ENCODE data around the gene PSAT1. TPM values are rescaled to one million over a fixed set of nuclear protein-coding genes. Genes with fewer than 3 reads are reported as not detected.

The PSAT1 gene
- total and polyA plus RNA-seq, 4 donors = 4.0 to 48.4 (median 11.1) TPM

GRCh38 chr9:78304357-78304756 is 7.4 kb downstream of the PSAT1 start:
- no peak for DNase-seq
- Histone ChIP-seq H3K9ac (ENCODE audit: insufficient read depth in 1 of 2, low read length in 2 of 2) (no peak overlapping the region), H3K27ac (ENCODE audit: low read depth in 1 of 2, low read length in 1 of 2) (no peak overlapping the region), H3K36me3 (ENCODE audit: control insufficient read depth in 4 of 4, insufficient read depth in 4 of 4, low read length in 4 of 4) (no peaks in the 10 kb centered on the region), H3K9me3 (ENCODE audit: control insufficient read depth in 4 of 4, insufficient read depth in 3 of 4, low read length in 3 of 4) (no peaks in the 10 kb centered on the region), H3K27me3 (ENCODE audit: control insufficient read depth in 3 of 3, insufficient read depth in 3 of 3, low read length in 2 of 3) (peaks cover 0 to 2% (median 2%) of the 10 kb centered on the region in 3 donors), H3K4me1 (ENCODE audit: control insufficient read depth in 5 of 5, insufficient read depth in 5 of 5, low read length in 5 of 5) (no peaks in the 10 kb centered on the region), H3K4me3 (no peak overlapping the region)
- TF ChIP-seq CTCF (IDR thresholded peaks at IDR 0.05; ENCODE audit: control extremely low read depth, extremely low read depth) = no peak
- ATAC-seq (ENCODE audit: insufficient read depth, low FRiP score) = no peak
- WGBS, 2 donors = 58 to 67% methylated on average over 1 of the region's 1 CpG

GRCh38 chr9:78306222-78307076 is 9.5 kb downstream of the PSAT1 start:
- ATAC-seq (ENCODE audit: insufficient read depth, low FRiP score) (no peak), DNase-seq (no peak)
- H3K36me3 ChIP-seq (ENCODE audit: control insufficient read depth in 4 of 4, insufficient read depth in 4 of 4, low read length in 4 of 4) = no peaks in the 10 kb centered on the region
- no peaks in the 10 kb centered on the region for H3K4me1 ChIP-seq (ENCODE audit: control insufficient read depth in 5 of 5, insufficient read depth in 5 of 5, low read length in 5 of 5)
- H3K27me3 ChIP-seq (ENCODE audit: control insufficient read depth in 3 of 3, insufficient read depth in 3 of 3, low read length in 2 of 3) = peaks cover 0 to 1% (median 0%) of the 10 kb centered on the region in 3 donors
- no peak overlapping the region for H3K9ac ChIP-seq (ENCODE audit: insufficient read depth in 1 of 2, low read length in 2 of 2)
- H3K27ac ChIP-seq (ENCODE audit: low read depth in 1 of 2, low read length in 1 of 2) = no peak overlapping the region
- 78 to 79% methylated on average over 16 of the region's 16 CpGs for WGBS, 2 donors
- H3K4me3 ChIP-seq = no peak overlapping the region
- TF ChIP-seq CTCF (IDR thresholded peaks at IDR 0.05; ENCODE audit: control extremely low read depth, extremely low read depth) = no peak
- H3K9me3 ChIP-seq (ENCODE audit: control insufficient read depth in 4 of 4, insufficient read depth in 3 of 4, low read length in 3 of 4) = no peaks in the 10 kb centered on the region

- Histone ChIP-seq H3K4me3 (no peak overlapping the region), H3K36me3 (ENCODE audit: control insufficient read depth in 4 of 4, insufficient read depth in 4 of 4, low read length in 4 of 4) (no peaks in the 10 kb centered on the region), H3K9ac (ENCODE audit: insufficient read depth in 1 of 2, low read length in 2 of 2) (no peak overlapping the region), H3K9me3 (ENCODE audit: control insufficient read depth in 4 of 4, insufficient read depth in 3 of 4, low read length in 3 of 4) (no peaks in the 10 kb centered on the region), H3K27ac (ENCODE audit: low read depth in 1 of 2, low read length in 1 of 2) (no peak overlapping the region), H3K4me1 (ENCODE audit: control insufficient read depth in 5 of 5, insufficient read depth in 5 of 5, low read length in 5 of 5) (no peaks in the 10 kb centered on the region), H3K27me3 (ENCODE audit: control insufficient read depth in 3 of 3, insufficient read depth in 3 of 3, low read length in 2 of 3) (no peaks in the 10 kb centered on the region)
- ATAC-seq (ENCODE audit: insufficient read depth, low FRiP score) (no peak), DNase-seq (no peak)
- TF ChIP-seq CTCF (IDR thresholded peaks at IDR 0.05; ENCODE audit: control extremely low read depth, extremely low read depth) = no peak
- 80 to 88% methylated on average over 2 of the region's 2 CpGs for WGBS, 2 donors
Observed at GRCh38 chr9:78307360-78307759, 10.4 kb downstream of the PSAT1 start.
